HepG2 (cell line): Measurements from ENCODE around the gene GLIPR1L1. TPM values are rescaled to one million over a fixed set of nuclear protein-coding genes. Genes with fewer than 3 reads are reported as not detected.
A peak's percentile ranks its signal among the peaks of the same experiment; 100 is the strongest.

Source experiments
- FOXK2 ChIP-seq: fragments of 450-650 bp; IDR thresholded peaks from 2 replicates; pipeline ENCODE4 v1.6.1; 2016
- GABPB1 ChIP-seq: IDR thresholded peaks from 2 replicates; pipeline ENCODE4 v1.6.1; 2016; ENCODE audit warnings: mild to moderate bottlenecking, missing genetic modification reagents, moderate library complexity, missing compliant biosample characterization
- NR2C2 ChIP-seq: sonication (generic); formaldehyde crosslinking; IDR thresholded peaks from 2 replicates; pipeline ENCODE4 v1.4.0; 2020; ENCODE audit warnings: missing genetic modification reagents, mild to moderate bottlenecking, moderate library complexity, borderline replicate concordance
- POGZ ChIP-seq: sonication (generic); formaldehyde crosslinking; IDR thresholded peaks from 2 replicates; pipeline ENCODE4 v1.4.0; 2020; ENCODE audit warnings: mild to moderate bottlenecking, missing genetic modification reagents
- RFXAP ChIP-seq: sonication (generic); formaldehyde crosslinking; IDR thresholded peaks from 2 replicates; pipeline ENCODE4 v1.4.0; 2020; ENCODE audit warnings: missing genetic modification reagents, borderline replicate concordance
- ZBTB7A ChIP-seq: sonication (generic); formaldehyde crosslinking; IDR thresholded peaks from 2 replicates; pipeline ENCODE4 v1.8.0; 2022; ENCODE audit warnings: mild to moderate bottlenecking, missing genetic modification reagents
- ZFP90 ChIP-seq: sonication (generic); formaldehyde crosslinking; IDR thresholded peaks from 2 replicates; pipeline ENCODE4 v1.8.0; 2022; ENCODE audit warnings: missing genetic modification reagents, mild to moderate bottlenecking, inconsistent platforms, borderline replicate concordance
- ZNF136 ChIP-seq: sonication (generic); formaldehyde crosslinking; IDR thresholded peaks from 2 replicates; pipeline ENCODE4 v1.8.1; 2022; ENCODE audit warnings: low read depth, mild to moderate bottlenecking, moderate library complexity, missing genetic modification reagents
- ZNF253 ChIP-seq: sonication (generic); formaldehyde crosslinking; IDR thresholded peaks from 2 replicates; pipeline ENCODE4 v1.8.0; 2022; ENCODE audit warnings: mild to moderate bottlenecking, missing genetic modification reagents, borderline replicate concordance
- ZNF598 ChIP-seq: sonication (generic); formaldehyde crosslinking; IDR thresholded peaks from 2 replicates; pipeline ENCODE4 v1.5.1; 2020; ENCODE audit warnings: mild to moderate bottlenecking, missing genetic modification reagents, borderline replicate concordance
- ZNF746 ChIP-seq: sonication (generic); formaldehyde crosslinking; IDR thresholded peaks from 2 replicates; pipeline ENCODE4 v1.8.0; 2022; ENCODE audit warnings: mild to moderate bottlenecking, missing genetic modification reagents
- polyA plus RNA-seq, 8 experiments: library from polyadenylated mRNA; depleted of rRNA in 3 of 8; stranded (reverse) in 7 of 8; unstranded in 1 of 8; fragments of >200 nt; fragmentation: Illumina TruSeq in 4 of 8; extraction: Trizol in 4 of 8; gene quantifications; 2 replicates each; pipeline versions ENCODE4 v1.2.1 to v1.2.3, GENCODE V29; 2011 to 2016; ENCODE audit warnings: low read depth in 4 of 8, missing spikeins in 1 of 8, mixed read lengths in 1 of 8; ENCODE audit not compliant: insufficient read depth in 1 of 8
- total RNA-seq, 5 experiments: library from RNA; depleted of rRNA; stranded (reverse); fragments of >200 nt; fragmentation: Illumina TruSeq; extraction: Trizol; gene quantifications; 2 replicates each; pipeline ENCODE4 v1.2.3, GENCODE V29; 2016; ENCODE audit warnings: low read depth in 1 of 5
- TF ChIP-seq, protein P1 (sequence below): sonication (generic); formaldehyde crosslinking; IDR thresholded peaks from 2 replicates; pipeline ENCODE4 v1.5.0; 2020; ENCODE audit warnings: mild to moderate bottlenecking, missing genetic modification reagents, moderate library complexity
- TF ChIP-seq, protein P2 (sequence below): sonication (generic); formaldehyde crosslinking; IDR thresholded peaks from 2 replicates; pipeline ENCODE4 v1.8.0; 2022; ENCODE audit warnings: missing genetic modification reagents, mild to moderate bottlenecking, moderate library complexity, borderline replicate concordance
- TF ChIP-seq, protein P3 (sequence below): sonication (generic); formaldehyde crosslinking; IDR thresholded peaks from 2 replicates; pipeline ENCODE4 v1.4.0; 2020; ENCODE audit warnings: missing genetic modification reagents, mild to moderate bottlenecking, borderline replicate concordance
- TF ChIP-seq, protein P4 (sequence below): sonication (generic); formaldehyde crosslinking; IDR thresholded peaks from 2 replicates; pipeline ENCODE4 v1.9.0; 2022; ENCODE audit warnings: missing genetic modification reagents, mild to moderate bottlenecking, borderline replicate concordance

The GLIPR1L1 gene
- total and polyA plus RNA-seq, 2 of the 13 experiments (the other 11 are each of a cell fraction or from before 2014, with no cell fraction given): not detected

DNA sequence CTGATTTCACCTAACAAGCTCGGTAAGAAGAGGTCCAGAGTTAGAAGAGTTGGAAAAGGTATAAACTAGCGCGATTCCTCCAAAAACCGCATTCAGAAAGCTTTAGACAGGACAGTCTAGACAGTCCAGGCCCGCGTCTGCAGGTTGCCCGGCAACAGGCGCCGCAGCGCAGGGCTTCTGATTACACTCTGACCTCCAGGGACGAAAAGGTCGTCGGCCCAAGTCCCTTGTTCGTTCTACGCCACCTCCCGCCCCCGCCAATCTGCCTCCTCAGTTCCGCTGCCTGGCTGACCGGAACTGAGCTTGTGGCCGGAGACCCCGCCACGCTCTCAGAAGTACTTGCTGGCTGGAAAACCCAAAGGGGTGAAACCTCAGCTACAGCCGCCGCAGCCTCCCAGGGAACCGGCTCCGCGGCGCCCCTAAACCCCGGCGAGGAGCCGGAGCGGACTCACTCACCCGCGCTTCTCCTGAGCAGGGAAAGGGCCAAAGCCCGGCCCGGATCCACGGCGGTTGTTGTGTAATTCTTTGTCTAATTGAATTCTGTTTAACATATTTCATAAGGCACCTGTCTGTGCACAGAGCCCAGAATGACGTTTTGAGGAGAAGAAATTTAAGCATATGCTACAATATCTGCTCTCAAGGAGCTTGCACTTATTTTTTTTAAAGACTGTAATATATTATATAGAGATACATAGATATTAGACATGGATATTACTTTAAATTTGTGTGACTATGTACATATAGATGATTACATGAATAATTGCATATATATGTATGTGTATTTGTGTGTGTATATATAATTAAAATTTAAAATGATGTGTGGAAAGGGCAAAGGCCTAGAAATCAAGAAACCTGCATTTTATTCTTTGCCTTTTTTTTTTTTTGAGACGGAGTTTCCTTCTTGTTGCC is 4.3 kb upstream of the GLIPR1L1 start, which contains the start of gene CAPS2 (continued):
- TF ChIP-seq ZNF598 (CRISPR knock-in tag): peak; percentile 19; the same call in 1 of the 2 replicates
- no peak for TF ChIP-seq ZNF136 (CRISPR knock-in tag)
- TF ChIP-seq NR2C2 (CRISPR knock-in tag): peak; percentile 92
- TF ChIP-seq, protein P1, sequence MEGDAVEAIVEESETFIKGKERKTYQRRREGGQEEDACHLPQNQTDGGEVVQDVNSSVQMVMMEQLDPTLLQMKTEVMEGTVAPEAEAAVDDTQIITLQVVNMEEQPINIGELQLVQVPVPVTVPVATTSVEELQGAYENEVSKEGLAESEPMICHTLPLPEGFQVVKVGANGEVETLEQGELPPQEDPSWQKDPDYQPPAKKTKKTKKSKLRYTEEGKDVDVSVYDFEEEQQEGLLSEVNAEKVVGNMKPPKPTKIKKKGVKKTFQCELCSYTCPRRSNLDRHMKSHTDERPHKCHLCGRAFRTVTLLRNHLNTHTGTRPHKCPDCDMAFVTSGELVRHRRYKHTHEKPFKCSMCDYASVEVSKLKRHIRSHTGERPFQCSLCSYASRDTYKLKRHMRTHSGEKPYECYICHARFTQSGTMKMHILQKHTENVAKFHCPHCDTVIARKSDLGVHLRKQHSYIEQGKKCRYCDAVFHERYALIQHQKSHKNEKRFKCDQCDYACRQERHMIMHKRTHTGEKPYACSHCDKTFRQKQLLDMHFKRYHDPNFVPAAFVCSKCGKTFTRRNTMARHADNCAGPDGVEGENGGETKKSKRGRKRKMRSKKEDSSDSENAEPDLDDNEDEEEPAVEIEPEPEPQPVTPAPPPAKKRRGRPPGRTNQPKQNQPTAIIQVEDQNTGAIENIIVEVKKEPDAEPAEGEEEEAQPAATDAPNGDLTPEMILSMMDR: 0 out of 2 replicates have a peak, but pooled peaks have one; percentile 21
- peak; percentile 91 for TF ChIP-seq GABPB1 (CRISPR knock-in tag)
- TF ChIP-seq, protein P2, sequence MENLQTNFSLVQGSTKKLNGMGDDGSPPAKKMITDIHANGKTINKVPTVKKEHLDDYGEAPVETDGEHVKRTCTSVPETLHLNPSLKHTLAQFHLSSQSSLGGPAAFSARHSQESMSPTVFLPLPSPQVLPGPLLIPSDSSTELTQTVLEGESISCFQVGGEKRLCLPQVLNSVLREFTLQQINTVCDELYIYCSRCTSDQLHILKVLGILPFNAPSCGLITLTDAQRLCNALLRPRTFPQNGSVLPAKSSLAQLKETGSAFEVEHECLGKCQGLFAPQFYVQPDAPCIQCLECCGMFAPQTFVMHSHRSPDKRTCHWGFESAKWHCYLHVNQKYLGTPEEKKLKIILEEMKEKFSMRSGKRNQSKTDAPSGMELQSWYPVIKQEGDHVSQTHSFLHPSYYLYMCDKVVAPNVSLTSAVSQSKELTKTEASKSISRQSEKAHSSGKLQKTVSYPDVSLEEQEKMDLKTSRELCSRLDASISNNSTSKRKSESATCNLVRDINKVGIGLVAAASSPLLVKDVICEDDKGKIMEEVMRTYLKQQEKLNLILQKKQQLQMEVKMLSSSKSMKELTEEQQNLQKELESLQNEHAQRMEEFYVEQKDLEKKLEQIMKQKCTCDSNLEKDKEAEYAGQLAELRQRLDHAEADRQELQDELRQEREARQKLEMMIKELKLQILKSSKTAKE (CRISPR knock-in tag): peak; percentile 79
- peak; percentile 81 for TF ChIP-seq POGZ (CRISPR knock-in tag)
- TF ChIP-seq ZFP90 (CRISPR knock-in tag): no peak
- TF ChIP-seq FOXK2: no peak
- TF ChIP-seq ZBTB7A (CRISPR knock-in tag): peak; percentile 55; the same call in 1 of the 2 replicates
- TF ChIP-seq, protein P3, sequence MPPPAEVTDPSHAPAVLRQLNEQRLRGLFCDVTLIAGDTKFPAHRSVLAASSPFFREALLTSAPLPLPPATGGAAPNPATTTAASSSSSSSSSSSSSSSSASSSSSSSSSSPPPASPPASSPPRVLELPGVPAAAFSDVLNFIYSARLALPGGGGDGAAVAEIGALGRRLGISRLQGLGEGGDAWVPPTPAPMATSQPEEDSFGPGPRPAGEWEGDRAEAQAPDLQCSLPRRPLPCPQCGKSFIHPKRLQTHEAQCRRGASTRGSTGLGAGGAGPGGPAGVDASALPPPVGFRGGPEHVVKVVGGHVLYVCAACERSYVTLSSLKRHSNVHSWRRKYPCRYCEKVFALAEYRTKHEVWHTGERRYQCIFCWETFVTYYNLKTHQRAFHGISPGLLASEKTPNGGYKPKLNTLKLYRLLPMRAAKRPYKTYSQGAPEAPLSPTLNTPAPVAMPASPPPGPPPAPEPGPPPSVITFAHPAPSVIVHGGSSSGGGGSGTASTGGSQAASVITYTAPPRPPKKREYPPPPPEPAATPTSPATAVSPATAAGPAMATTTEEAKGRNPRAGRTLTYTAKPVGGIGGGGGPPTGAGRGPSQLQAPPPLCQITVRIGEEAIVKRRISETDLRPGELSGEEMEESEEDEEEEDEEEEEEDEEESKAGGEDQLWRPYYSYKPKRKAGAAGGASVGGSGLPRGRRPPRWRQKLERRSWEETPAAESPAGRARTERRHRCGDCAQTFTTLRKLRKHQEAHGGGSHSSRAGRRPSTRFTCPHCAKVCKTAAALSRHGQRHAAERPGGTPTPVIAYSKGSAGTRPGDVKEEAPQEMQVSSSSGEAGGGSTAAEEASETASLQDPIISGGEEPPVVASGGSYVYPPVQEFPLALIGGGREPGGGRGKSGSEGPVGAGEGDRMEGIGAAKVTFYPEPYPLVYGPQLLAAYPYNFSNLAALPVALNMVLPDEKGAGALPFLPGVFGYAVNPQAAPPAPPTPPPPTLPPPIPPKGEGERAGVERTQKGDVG (CRISPR knock-in tag): 0 out of 2 replicates have a peak, but pooled peaks have one; percentile 34
- TF ChIP-seq ZNF253 (CRISPR knock-in tag): 0 out of 2 replicates have a peak, but pooled peaks have one; percentile 25
- TF ChIP-seq, protein P4, sequence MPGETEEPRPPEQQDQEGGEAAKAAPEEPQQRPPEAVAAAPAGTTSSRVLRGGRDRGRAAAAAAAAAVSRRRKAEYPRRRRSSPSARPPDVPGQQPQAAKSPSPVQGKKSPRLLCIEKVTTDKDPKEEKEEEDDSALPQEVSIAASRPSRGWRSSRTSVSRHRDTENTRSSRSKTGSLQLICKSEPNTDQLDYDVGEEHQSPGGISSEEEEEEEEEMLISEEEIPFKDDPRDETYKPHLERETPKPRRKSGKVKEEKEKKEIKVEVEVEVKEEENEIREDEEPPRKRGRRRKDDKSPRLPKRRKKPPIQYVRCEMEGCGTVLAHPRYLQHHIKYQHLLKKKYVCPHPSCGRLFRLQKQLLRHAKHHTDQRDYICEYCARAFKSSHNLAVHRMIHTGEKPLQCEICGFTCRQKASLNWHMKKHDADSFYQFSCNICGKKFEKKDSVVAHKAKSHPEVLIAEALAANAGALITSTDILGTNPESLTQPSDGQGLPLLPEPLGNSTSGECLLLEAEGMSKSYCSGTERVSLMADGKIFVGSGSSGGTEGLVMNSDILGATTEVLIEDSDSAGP: peak; percentile 95
- peak; percentile 41; the same call in 1 of the 2 replicates for TF ChIP-seq ZNF746
- peak; percentile 58; the same call in 1 of the 2 replicates for TF ChIP-seq RFXAP (CRISPR knock-in tag)
- TF ChIP-seq, all 625 proteins: peak for 193
